HepG2 (cell line): ENCODE data around the gene ZNF586. TPM values are rescaled to one million over a fixed set of nuclear protein-coding genes. Genes with fewer than 3 reads are reported as not detected.
A peak's percentile ranks its signal among the peaks of the same experiment; 100 is the strongest.

ENCODE experiments used
- ATF5 ChIP-seq: sonication (generic); formaldehyde crosslinking; IDR thresholded peaks from 2 replicates; pipeline ENCODE4 v1.4.0; 2020; ENCODE audit warnings: mild to moderate bottlenecking, low read depth, missing genetic modification reagents
- CBX2 ChIP-seq, 2 experiments: fragments of 200-600 bp in 1 of 2; sonication (generic); formaldehyde crosslinking in 1 of 2; IDR thresholded peaks; 2 replicates each; pipeline versions ENCODE4 v1.7.0 to v1.8.1; 2018 to 2022; ENCODE audit warnings: low read depth in 2 of 2, low read length in 1 of 2, mild to moderate bottlenecking in 1 of 2, missing genetic modification reagents in 1 of 2
- CHCHD3 ChIP-seq: sonication (generic); formaldehyde crosslinking; IDR thresholded peaks from 2 replicates; pipeline ENCODE4 v1.8.0; 2022; ENCODE audit warnings: mild to moderate bottlenecking, missing genetic modification reagents, moderate library complexity
- CHD2 ChIP-seq: IDR thresholded peaks from 2 replicates; pipeline ENCODE4 v1.6.1; 2011; ENCODE audit warnings: low read depth, low read length, improper control_type of control experiment
- DDIT3 ChIP-seq: sonication (generic); formaldehyde crosslinking; IDR thresholded peaks from 2 replicates; pipeline ENCODE4 v1.4.0; 2020; ENCODE audit warnings: mild to moderate bottlenecking, missing genetic modification reagents
- ELF1 ChIP-seq: sonication (generic); formaldehyde crosslinking; IDR thresholded peaks from 2 replicates; pipeline ENCODE4 v1.4.0; 2020; ENCODE audit warnings: missing genetic modification reagents
- GATAD1 ChIP-seq: IDR thresholded peaks from 2 replicates; pipeline ENCODE4 v1.6.1; 2016; ENCODE audit warnings: missing genetic modification reagents, missing compliant biosample characterization
- GTF2F1 ChIP-seq: fragments of 150-350 bp; IDR thresholded peaks from 2 replicates; pipeline ENCODE4 v1.6.1; 2014; ENCODE audit warnings: low read length
- HMG20A ChIP-seq: IDR thresholded peaks from 2 replicates; pipeline ENCODE4 v1.6.1; 2016; ENCODE audit warnings: borderline replicate concordance
- HOXD1 ChIP-seq: sonication (generic); formaldehyde crosslinking; IDR thresholded peaks from 2 replicates; pipeline ENCODE4 v1.5.0; 2020; ENCODE audit warnings: missing genetic modification reagents
- MAZ ChIP-seq, 2 experiments: sonication (generic) in 1 of 2; formaldehyde crosslinking in 1 of 2; IDR thresholded peaks; 2 replicates each; pipeline versions ENCODE4 v1.5.0 to v1.6.1; 2012 to 2020; ENCODE audit warnings: low read depth in 2 of 2, mild to moderate bottlenecking in 2 of 2, borderline replicate concordance in 1 of 2, improper control_type of control experiment in 1 of 2, low read length in 1 of 2, missing genetic modification reagents in 1 of 2, moderate library complexity in 1 of 2
- NFKB2 ChIP-seq: sonication (generic); formaldehyde crosslinking; IDR thresholded peaks from 2 replicates; pipeline ENCODE4 v1.4.0; 2020; ENCODE audit warnings: missing genetic modification reagents, borderline replicate concordance
- RERE ChIP-seq: IDR thresholded peaks from 2 replicates; pipeline ENCODE4 v1.6.1; 2016; ENCODE audit warnings: low read depth, missing genetic modification reagents, missing compliant biosample characterization
- THAP11 ChIP-seq: IDR thresholded peaks from 2 replicates; pipeline ENCODE4 v1.6.1; 2016; ENCODE audit warnings: missing biosample characterization, missing genetic modification reagents
- ZNF558 ChIP-seq: sonication (generic); formaldehyde crosslinking; IDR thresholded peaks from 2 replicates; pipeline ENCODE4 v1.9.0; 2022; ENCODE audit warnings: mild to moderate bottlenecking, missing genetic modification reagents, borderline replicate concordance
- ZNF577 ChIP-seq: sonication (generic); formaldehyde crosslinking; IDR thresholded peaks from 2 replicates; pipeline ENCODE4 v1.4.0; 2020; ENCODE audit warnings: mild to moderate bottlenecking, low read depth, missing genetic modification reagents, borderline replicate concordance
- ZNF710 ChIP-seq: sonication (generic); formaldehyde crosslinking; IDR thresholded peaks from 2 replicates; pipeline ENCODE4 v1.5.0; 2020; ENCODE audit warnings: mild to moderate bottlenecking, missing genetic modification reagents, borderline replicate concordance
- ZNF720 ChIP-seq: sonication (generic); formaldehyde crosslinking; IDR thresholded peaks from 2 replicates; pipeline ENCODE4 v1.4.0; 2020; ENCODE audit warnings: missing genetic modification reagents
- ZNF740 ChIP-seq: sonication (generic); formaldehyde crosslinking; IDR thresholded peaks from 2 replicates; pipeline ENCODE4 v1.4.0; 2020; ENCODE audit warnings: missing genetic modification reagents
- ZNF839 ChIP-seq: sonication (generic); formaldehyde crosslinking; IDR thresholded peaks from 2 replicates; pipeline ENCODE4 v1.4.0; 2020; ENCODE audit warnings: missing genetic modification reagents, mild to moderate bottlenecking, borderline replicate concordance
- polyA plus RNA-seq, 8 experiments: library from polyadenylated mRNA; depleted of rRNA in 3 of 8; stranded (reverse) in 7 of 8; unstranded in 1 of 8; fragments of >200 nt; fragmentation: Illumina TruSeq in 4 of 8; extraction: Trizol in 4 of 8; gene quantifications; 2 replicates each; pipeline versions ENCODE4 v1.2.1 to v1.2.3, GENCODE V29; 2011 to 2016; ENCODE audit warnings: low read depth in 4 of 8, missing spikeins in 1 of 8, mixed read lengths in 1 of 8; ENCODE audit not compliant: insufficient read depth in 1 of 8
- total RNA-seq, 5 experiments: library from RNA; depleted of rRNA; stranded (reverse); fragments of >200 nt; fragmentation: Illumina TruSeq; extraction: Trizol; gene quantifications; 2 replicates each; pipeline ENCODE4 v1.2.3, GENCODE V29; 2016; ENCODE audit warnings: low read depth in 1 of 5

Gene ZNF586
- total and polyA plus RNA-seq, 2 of the 13 experiments (the other 11 are each of a cell fraction or from before 2014, with no cell fraction given), result 0.50 to 3.4 TPM

- TF ChIP-seq ZNF839 (no peak), GTF2F1 (no peak), ZNF720 (no peak), ZNF710 (CRISPR knock-in tag) (no peak), GATAD1 (CRISPR knock-in tag) (peak; percentile 72), ATF5 (CRISPR knock-in tag) (no peak), THAP11 (CRISPR knock-in tag) (peak; percentile 99), CHD2 (no peak), ZNF558 (CRISPR knock-in tag) (no peak), HMG20A (CRISPR knock-in tag) (no peak), CHCHD3 (CRISPR knock-in tag) (no peak), NFKB2 (CRISPR knock-in tag) (peak; percentile 88; the same call in 1 of the 2 replicates), RERE (CRISPR knock-in tag) (no peak), ZNF740 (CRISPR knock-in tag) (no peak), MAZ (IDR thresholded peaks at IDR 0.05; ENCODE audit: borderline replicate concordance, low read depth, low read length) (no peak), MAZ (CRISPR knock-in tag; IDR thresholded peaks at IDR 0.05; ENCODE audit: low read depth) (peak; percentile 29; the same call in 1 of the 2 replicates), CBX2 (IDR thresholded peaks at IDR 0.05; ENCODE audit: low read depth, low read length) (no peak), CBX2 (CRISPR knock-in tag; IDR thresholded peaks at IDR 0.05; ENCODE audit: low read depth) (no peak), ELF1 (CRISPR knock-in tag) (peak; percentile 93), DDIT3 (CRISPR knock-in tag) (no peak), HOXD1 (CRISPR knock-in tag) (0 out of 2 replicates have a peak, but pooled peaks have one; percentile 43), ZNF577 (CRISPR knock-in tag) (no peak)
Measured at GRCh38 chr19:57814505-57815246, 45.2 kb downstream of the ZNF586 start, which contains the start of gene ZNF552 (continued).
